Body of pancreas (tissue), 4 donors: ENCODE results near the gene SET. TPM values are rescaled to one million over a fixed set of nuclear protein-coding genes. Genes with fewer than 3 reads are reported as not detected.

Experiments
- ATAC-seq: fragments of 150-250 bp; one replicate; pipeline ENCODE4 v1.9.1; 2016
- DNase-seq, 4 donors: peaks; one replicate each; pipeline ENCODE4 v3.0.0-alpha.2; 2019
- H3K27ac ChIP-seq, 4 donors: fragments of 200-600 bp; sonication (generic); 1 replicate in 3 of 4; 2 replicates in 1 of 4; pipeline versions ENCODE4 v1.5.1 to v1.6.1; 2016 to 2019; ENCODE audit warnings: mild to moderate bottlenecking in 1 of 4, mixed read lengths in 1 of 4, moderate library complexity in 1 of 4
- H3K27me3 ChIP-seq, 2 donors: fragments of 200-600 bp; sonication (generic); one replicate each; pipeline ENCODE4 v1.6.0; 2016; ENCODE audit warnings: mild to moderate bottlenecking in 1 of 2
- H3K36me3 ChIP-seq, 2 donors: fragments of 200-600 bp; sonication (generic); replicated peaks in 1 of 2; 2 replicates each; pipeline ENCODE4 v1.5.1; 2016; ENCODE audit warnings: low read depth in 2 of 2; ENCODE audit not compliant: insufficient read depth in 1 of 2
- H3K4me1 ChIP-seq: fragments of 200-600 bp; sonication (generic); one replicate; pipeline ENCODE4 v1.6.0; 2016
- H3K4me3 ChIP-seq, 2 donors: fragments of 200-600 bp; sonication (generic); 1 replicate in 1 of 2; 2 replicates in 1 of 2; pipeline ENCODE4 v1.5.1; 2016 to 2019
- H3K9me3 ChIP-seq, 3 donors: fragments of 200-600 bp; sonication (generic); 1 replicate in 2 of 3; 2 replicates in 1 of 3; pipeline ENCODE4 v1.5.1; 2016
- CTCF ChIP-seq, 7 experiments: fragments of 450-650 bp in 4 of 7; fragments of 200-600 bp in 3 of 7; sonication (generic) in 3 of 7; IDR thresholded peaks; one replicate each; pipeline ENCODE4 v1.5.1; 2016 to 2019; ENCODE audit warnings: antibody characterized with exemption in 7 of 7
- POLR2A ChIP-seq, 3 donors: fragments of 450-650 bp; IDR thresholded peaks; one replicate each; pipeline ENCODE4 v1.6.1; 2016; ENCODE audit warnings: antibody characterized with exemption in 3 of 3, mild to moderate bottlenecking in 2 of 3
- WGBS, 2 donors: methylation state at CpG; one replicate each; pipeline ENCODE4 v1.1.5; 2017; 5-methylcytosine and 5-hydroxymethylcytosine counted together
- intact Hi-C: fragments of 100-400 bp; cut with DNase I; formaldehyde crosslinking; loops from one replicate; pipeline ENCODE4 v1.15.1; 2023
- total RNA-seq, 2 donors: library from RNA; depleted of rRNA; stranded (reverse); fragments of >200 nt; gene quantifications; one replicate each; pipeline ENCODE4 v1.1.0, GENCODE V29; 2016

The SET gene
- total RNA-seq, 2 donors from 2014 or later: 70.9 to 87.2 TPM

- peaks cover 14% of the 10 kb centered on the region for H3K4me1 ChIP-seq
- DNase-seq (no peak), ATAC-seq (no peak)
- no peaks in the 10 kb centered on the region for H3K9me3 ChIP-seq
- no peak for TF ChIP-seq CTCF (IDR thresholded peaks at IDR 0.05)
- no peak for TF ChIP-seq POLR2A (IDR thresholded peaks at IDR 0.05)
- no peaks in the 10 kb centered on the region for H3K36me3 ChIP-seq
- intact Hi-C loops: no loop called here
- H3K4me3 ChIP-seq: no peak overlapping the region
- WGBS, 2 donors: 82 to 87% methylated on average over 6 to 7 of the region's 7 CpGs
- no peak overlapping the region for H3K27ac ChIP-seq
- no peaks in the 10 kb centered on the region for H3K27me3 ChIP-seq
These were observed 39.3 kb downstream of the SET start for GRCh38 chr9:128728298-128728697.

GRCh38 chr9:128729302-128729701, 40.3 kb downstream of the SET start:
- ATAC-seq (no peak), DNase-seq (no peak)
- WGBS, 2 donors: 84 to 86% methylated on average over 5 of the region's 5 CpGs
- H3K27ac ChIP-seq: no peak overlapping the region
- H3K9me3 ChIP-seq: no peaks in the 10 kb centered on the region
- peaks cover 8% of the 10 kb centered on the region for H3K4me1 ChIP-seq
- no peak overlapping the region for H3K4me3 ChIP-seq
- no peaks in the 10 kb centered on the region for H3K36me3 ChIP-seq
- no peaks in the 10 kb centered on the region for H3K27me3 ChIP-seq
- intact Hi-C loops: no loop called here
- TF ChIP-seq CTCF (IDR thresholded peaks at IDR 0.05): no peak
- no peak for TF ChIP-seq POLR2A (IDR thresholded peaks at IDR 0.05)

- intact Hi-C loops: loop anchor here (10.0 kb wide), 1 partner anchor 95 kb away; the partner anchor contains the start of gene SPOUT1
These were observed 40.9 kb downstream of the SET start for GRCh38 chr9:128729766-128730517.

GRCh38 chr9:128731093-128731492, 42.1 kb downstream of the SET start:
- Histone ChIP-seq H3K36me3 (no peaks in the 10 kb centered on the region), H3K4me3 (no peak overlapping the region), H3K27ac (no peak overlapping the region), H3K27me3 (no peaks in the 10 kb centered on the region), H3K4me1 (peaks cover 8% of the 10 kb centered on the region), H3K9me3 (no peaks in the 10 kb centered on the region)
- ATAC-seq (no peak), DNase-seq (no peak)
- TF ChIP-seq POLR2A (IDR thresholded peaks at IDR 0.05): no peak
- TF ChIP-seq CTCF (IDR thresholded peaks at IDR 0.05): no peak
- 86 to 88% methylated on average over 11 to 13 of the region's 13 CpGs for WGBS, 2 donors
- intact Hi-C loops: loop anchor here (10.0 kb wide), 1 partner anchor 94 kb away; the partner anchor contains the start of gene SPOUT1

More at GRCh38 chr9:128729766-128730517, 40.9 kb downstream of the SET start:
- no peak for TF ChIP-seq POLR2A (IDR thresholded peaks at IDR 0.05)
- TF ChIP-seq CTCF (IDR thresholded peaks at IDR 0.05): no peak
- peaks cover 1% of the 10 kb centered on the region for H3K4me1 ChIP-seq
- H3K4me3 ChIP-seq: no peak overlapping the region
- no peaks in the 10 kb centered on the region for H3K9me3 ChIP-seq
- DNase-seq: no peak
- H3K27me3 ChIP-seq: no peaks in the 10 kb centered on the region
- no peak for ATAC-seq
- WGBS, 2 donors: 91 to 93% methylated on average over 19 to 27 of the region's 27 CpGs
- H3K27ac ChIP-seq: no peak overlapping the region
- H3K36me3 ChIP-seq: no peaks in the 10 kb centered on the region

- no peak for DNase-seq
These were observed 42.7 kb downstream of the SET start for GRCh38 chr9:128731691-128732090.

More at GRCh38 chr9:128731691-128732090, 42.7 kb downstream of the SET start:
- no peak overlapping the region for H3K27ac ChIP-seq
- intact Hi-C loops: loop anchor here (10.0 kb wide), 1 partner anchor 93 kb away; the partner anchor contains the start of gene SPOUT1
- ATAC-seq: no peak
- TF ChIP-seq CTCF (IDR thresholded peaks at IDR 0.05): no peak
- TF ChIP-seq POLR2A (IDR thresholded peaks at IDR 0.05): no peak
- WGBS, 2 donors: 80 to 84% methylated on average over 3 to 9 of the region's 9 CpGs
- H3K4me3 ChIP-seq: no peak overlapping the region
- peaks cover 8% of the 10 kb centered on the region for H3K4me1 ChIP-seq
- no peaks in the 10 kb centered on the region for H3K27me3 ChIP-seq
- H3K36me3 ChIP-seq: no peaks in the 10 kb centered on the region
- H3K9me3 ChIP-seq: no peaks in the 10 kb centered on the region
